ENCODE measurements around the gene ANXA1. TPM values are rescaled to one million over a fixed set of nuclear protein-coding genes. Genes with fewer than 3 reads are reported as not detected.
A peak's percentile ranks its signal among the peaks of the same experiment; 100 is the strongest.
"Not testable (repeated sequence)": the region's sequence is repeated elsewhere in the genome, so short reads cannot be mapped to it uniquely, and the experiment has no call there.

The ANXA1 gene
- total and polyA plus RNA-seq, 2 donors (not counting 3 experiments of a cell fraction or from before 2014, with no cell fraction given), result 403 to 525 TPM

DNA sequence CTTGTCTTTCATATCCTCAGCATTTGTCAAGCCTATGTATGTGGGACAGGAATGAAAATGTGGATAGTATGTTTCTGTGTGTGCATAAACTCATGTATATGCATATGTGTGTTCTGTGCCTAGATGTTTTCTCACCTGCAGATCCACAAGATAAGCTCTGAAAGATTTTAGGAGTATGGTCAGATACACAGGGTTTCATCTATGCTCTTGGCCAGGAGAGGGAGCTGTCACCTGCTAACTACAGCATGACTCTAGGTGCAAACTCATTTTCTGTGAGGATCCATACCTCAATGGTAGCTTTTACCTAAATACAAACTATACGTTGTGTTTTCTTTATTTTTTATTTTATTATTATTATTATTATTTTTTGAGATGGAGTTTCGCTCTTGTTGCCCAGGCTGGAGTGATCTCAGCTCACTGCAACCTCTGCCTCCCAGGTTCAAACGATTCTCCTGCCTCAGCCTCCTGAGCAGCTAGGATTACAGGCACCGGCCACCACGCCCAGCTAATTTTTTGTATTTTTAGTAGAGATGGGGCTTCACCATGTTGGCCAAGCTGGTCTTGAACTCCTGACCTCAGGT is 44.1 kb upstream of the ANXA1 start:
- POLR2A ChIA-PET, result interaction anchor here (0.7 kb wide), 1 partner anchor 45 kb away, joined by 4 read pairs; no protein-coding TSS in a partner anchor
- BruUV-seq (replicated peaks), result not testable (repeated sequence)
- DNase-seq (ENCODE audit: low read depth, low spot score), result peak; percentile 62

More for the DNA sequence above, 44.1 kb upstream of the ANXA1 start:
- H3K4me1 ChIP-seq (ENCODE audit: control insufficient read depth, extremely low read depth, insufficient read depth, low read length); dilution Hi-C loops (cut with MboI; ENCODE audit: extremely low pct_ligation_motif_present, low sequenced_read_pairs); H3K36me3 ChIP-seq (ENCODE audit: control insufficient read depth in 2 of 2, extremely low read depth in 1 of 2, insufficient read depth in 2 of 2, low read length in 2 of 2); H3K9me3 ChIP-seq (replicated peaks; ENCODE audit: control insufficient read depth, insufficient read depth, low read length); H3K4me3 ChIP-seq (replicated peaks in 1 of 3; ENCODE audit: insufficient read depth in 1 of 3, low read depth in 1 of 3, low read length in 3 of 3); H3K9ac ChIP-seq (replicated peaks; ENCODE audit: extremely low read depth, insufficient read depth, low read length); H3K27ac ChIP-seq (ENCODE audit: insufficient read depth, low read depth, low read length); H2AFZ ChIP-seq (ENCODE audit: low read depth, low read length); H3K27me3 ChIP-seq (ENCODE audit: control insufficient read depth in 2 of 2, insufficient read depth in 2 of 2, low read length in 2 of 2); H3K9me1 ChIP-seq (replicated peaks; ENCODE audit: control insufficient read depth, extremely low read depth, insufficient read depth, low read length); H3K79me2 ChIP-seq (ENCODE audit: control insufficient read depth, insufficient read depth, low read length); H4K20me1 ChIP-seq (replicated peaks; ENCODE audit: control insufficient read depth, extremely low read depth, insufficient read depth, low read length); H3K4me2 ChIP-seq (ENCODE audit: insufficient read depth, low read length): not testable (repeated sequence)
- CTCF ChIA-PET, result interaction anchor here (0.6 to 4.7 kb wide), 37 partner anchors 9 to 286 kb away, joined by 3 to 114 read pairs (median 8); partner anchors contain the start of gene ANXA1
- FAIRE-seq, result peak; percentile 83
- intact Hi-C loops (cut with micrococcal nuclease), result loop anchor here (1.0 kb wide), 3 partner anchors 44 to 77 kb away; partner anchors contain the start of gene ANXA1
- TF ChIP-seq GATA2 (IDR thresholded peaks at IDR 0.05; ENCODE audit: insufficient read depth, insufficient read length, low read depth, low read length) (peak; percentile 50), CTCF (IDR thresholded peaks at IDR 0.05; ENCODE audit: extremely low read depth in 1 of 2, insufficient read depth in 1 of 2, low read depth in 1 of 2, low read length in 2 of 2) (peak; percentile 59 to 75)
